ENCODE results near the gene ROBO1. TPM values are rescaled to one million over a fixed set of nuclear protein-coding genes. Genes with fewer than 3 reads are reported as not detected.

The ROBO1 gene
- total RNA-seq, 6 experiments from 2014 or later, result 1.1 to 7.2 (median 4.3) TPM

GRCh38 chr3:79670178-79670577, 97.6 kb downstream of the ROBO1 start:
- H3K27ac ChIP-seq, result no peak overlapping the region
- H3K4me3 ChIP-seq, result no peak overlapping the region
- DNase-seq, result no peak
- no peaks in the 10 kb centered on the region for H3K27me3 ChIP-seq
- no peak for ATAC-seq
- no peaks in the 10 kb centered on the region for H3K36me3 ChIP-seq
- TF ChIP-seq POLR2A (IDR thresholded peaks at IDR 0.05) (no peak), CTCF (IDR thresholded peaks at IDR 0.05) (no peak)
- no peaks in the 10 kb centered on the region for H3K4me1 ChIP-seq
- WGBS (ENCODE audit: insufficient coverage, low coverage, low lambda C conversion rate, missing lambda C conversion rate), result 36% methylated on average over 3 of the region's 3 CpGs
- H3K9me3 ChIP-seq, result no peaks in the 10 kb centered on the region
- intact Hi-C loops (cut with DNase I), result no loop called here

GRCh38 chr3:79664455-79664854, 103.3 kb downstream of the ROBO1 start:
- DNase-seq (no peak), ATAC-seq (no peak)
- H3K4me1 ChIP-seq, result no peaks in the 10 kb centered on the region
- H3K27ac ChIP-seq, result no peak overlapping the region
- no peak overlapping the region for H3K4me3 ChIP-seq
- WGBS (ENCODE audit: insufficient coverage, low coverage, low lambda C conversion rate, missing lambda C conversion rate), result 64% methylated on average over 7 of the region's 7 CpGs
- H3K27me3 ChIP-seq, result no peaks in the 10 kb centered on the region
- intact Hi-C loops (cut with DNase I), result no loop called here
- no peak for TF ChIP-seq CTCF (IDR thresholded peaks at IDR 0.05)
- TF ChIP-seq POLR2A (IDR thresholded peaks at IDR 0.05), result no peak
- no peaks in the 10 kb centered on the region for H3K9me3 ChIP-seq
- H3K36me3 ChIP-seq, result no peaks in the 10 kb centered on the region

DNA sequence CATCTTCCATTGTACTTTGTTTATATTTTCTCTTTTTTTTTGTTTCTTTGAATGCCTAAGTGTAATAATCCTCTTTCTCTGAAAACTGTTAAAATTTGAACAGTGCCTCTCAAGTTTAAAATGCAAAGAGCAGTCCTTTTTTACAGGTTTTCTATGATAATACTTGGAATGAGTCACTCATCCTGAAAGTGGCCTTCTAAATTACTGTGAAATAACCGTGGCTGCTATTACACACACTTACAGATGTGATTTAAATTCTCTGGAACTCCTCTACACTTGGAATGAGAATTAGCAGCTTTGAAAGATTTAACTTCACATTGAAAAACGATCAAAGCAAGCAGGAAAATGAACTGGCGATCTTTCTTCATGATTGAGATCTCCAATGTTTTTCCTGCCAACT, 105.9 kb downstream of the ROBO1 start:
- TF ChIP-seq POLR2A (IDR thresholded peaks at IDR 0.05) (no peak), CTCF (IDR thresholded peaks at IDR 0.05) (no peak)
- 44% methylated on average over 3 of the region's 3 CpGs for WGBS (ENCODE audit: insufficient coverage, low coverage, low lambda C conversion rate, missing lambda C conversion rate)
- no peak overlapping the region for H3K4me3 ChIP-seq
- no peaks in the 10 kb centered on the region for H3K36me3 ChIP-seq
- no peaks in the 10 kb centered on the region for H3K4me1 ChIP-seq
- H3K9me3 ChIP-seq, result no peaks in the 10 kb centered on the region
- H3K27me3 ChIP-seq, result no peaks in the 10 kb centered on the region
- ATAC-seq (no peak), DNase-seq (no peak)
- H3K27ac ChIP-seq, result no peak overlapping the region
- intact Hi-C loops (cut with DNase I), result no loop called here

- no peak for DNase-seq
- H3K27me3 ChIP-seq, result no peaks in the 10 kb centered on the region
- intact Hi-C loops (cut with DNase I), result no loop called here
Measured at GRCh38 chr3:79657076-79657475, 110.7 kb downstream of the ROBO1 start.

More at GRCh38 chr3:79657076-79657475, 110.7 kb downstream of the ROBO1 start:
- H3K4me1 ChIP-seq, result no peaks in the 10 kb centered on the region
- no peak overlapping the region for H3K4me3 ChIP-seq
- no peaks in the 10 kb centered on the region for H3K9me3 ChIP-seq
- no peak for ATAC-seq
- TF ChIP-seq POLR2A (IDR thresholded peaks at IDR 0.05), result no peak
- TF ChIP-seq CTCF (IDR thresholded peaks at IDR 0.05), result no peak
- H3K36me3 ChIP-seq, result no peaks in the 10 kb centered on the region
- no peak overlapping the region for H3K27ac ChIP-seq

All from right lobe of liver (tissue), 6 donors.